Adrenal gland (tissue), 5 donors: ENCODE measurements around the gene WDSUB1.

Experiments used
- POLR2A ChIP-seq, 2 donors: fragments of 450-650 bp; IDR thresholded peaks; one replicate each; pipeline ENCODE4 v1.6.1; 2017; ENCODE audit warnings: antibody characterized with exemption in 2 of 2, mild to moderate bottlenecking in 2 of 2, moderate library complexity in 1 of 2
- TF ChIP-seq, protein P1 (sequence below), 6 experiments: fragments of 450-650 bp in 4 of 6; fragments of 200-600 bp in 2 of 6; sonication (generic) in 1 of 6; IDR thresholded peaks; 1 replicate in 5 of 6; 2 replicates in 1 of 6; pipeline versions ENCODE4 v1.5.1 to v1.8.0; 2016 to 2021; ENCODE audit warnings: antibody characterized with exemption in 6 of 6, mild to moderate bottlenecking in 2 of 6, moderate library complexity in 1 of 6
- donor health status: DM: no; HTN: no; CAD: no.

- TF ChIP-seq, protein P1, sequence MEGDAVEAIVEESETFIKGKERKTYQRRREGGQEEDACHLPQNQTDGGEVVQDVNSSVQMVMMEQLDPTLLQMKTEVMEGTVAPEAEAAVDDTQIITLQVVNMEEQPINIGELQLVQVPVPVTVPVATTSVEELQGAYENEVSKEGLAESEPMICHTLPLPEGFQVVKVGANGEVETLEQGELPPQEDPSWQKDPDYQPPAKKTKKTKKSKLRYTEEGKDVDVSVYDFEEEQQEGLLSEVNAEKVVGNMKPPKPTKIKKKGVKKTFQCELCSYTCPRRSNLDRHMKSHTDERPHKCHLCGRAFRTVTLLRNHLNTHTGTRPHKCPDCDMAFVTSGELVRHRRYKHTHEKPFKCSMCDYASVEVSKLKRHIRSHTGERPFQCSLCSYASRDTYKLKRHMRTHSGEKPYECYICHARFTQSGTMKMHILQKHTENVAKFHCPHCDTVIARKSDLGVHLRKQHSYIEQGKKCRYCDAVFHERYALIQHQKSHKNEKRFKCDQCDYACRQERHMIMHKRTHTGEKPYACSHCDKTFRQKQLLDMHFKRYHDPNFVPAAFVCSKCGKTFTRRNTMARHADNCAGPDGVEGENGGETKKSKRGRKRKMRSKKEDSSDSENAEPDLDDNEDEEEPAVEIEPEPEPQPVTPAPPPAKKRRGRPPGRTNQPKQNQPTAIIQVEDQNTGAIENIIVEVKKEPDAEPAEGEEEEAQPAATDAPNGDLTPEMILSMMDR (IDR thresholded peaks at IDR 0.05), result no peak
- no peak for TF ChIP-seq POLR2A (IDR thresholded peaks at IDR 0.05)
Measured at GRCh38 chr2:159252905-159253304, 33.6 kb downstream of the WDSUB1 start.
